ENCODE results near the gene ZC3H7A.
"Not testable (repeated sequence)": the region's sequence is repeated elsewhere in the genome, so short reads cannot be mapped to it uniquely, and the experiment has no call there.

ZC3H7A gene

DNA sequence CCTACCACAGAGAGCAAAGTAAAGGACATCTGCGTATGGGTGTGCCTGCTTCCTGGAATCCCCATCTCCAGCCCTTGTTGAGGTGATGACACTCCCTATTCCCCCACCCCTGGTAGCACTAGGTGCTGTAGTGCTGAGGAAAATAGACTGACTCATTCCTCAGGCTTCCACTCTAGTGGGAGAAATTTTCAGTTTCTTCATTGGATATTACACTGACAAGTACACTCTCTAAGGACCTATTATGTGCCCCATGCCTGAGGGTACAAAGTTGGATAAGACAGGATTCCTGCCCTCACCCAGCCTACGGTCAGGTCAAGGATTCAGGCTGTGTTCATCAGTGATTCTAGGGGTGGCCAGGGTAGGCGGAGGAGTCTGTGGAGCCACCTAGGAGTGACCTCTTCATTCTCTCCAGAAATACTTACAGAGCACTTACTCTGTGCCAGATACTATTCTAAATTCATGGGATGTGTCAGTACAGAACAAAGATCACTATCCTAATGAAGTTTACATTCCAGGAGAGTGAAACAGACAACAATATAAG lies 4.5 kb upstream of the ZC3H7A start:
- no peak for DNase-seq (ENCODE audit: low read depth, low spot score)

- DNase-seq (ENCODE audit: low read depth, low spot score), result no peak
Measured at GRCh38 chr16:11800382-11800718, 3.3 kb upstream of the ZC3H7A start.

GRCh38 chr16:11799509-11800381 lies 2.7 kb upstream of the ZC3H7A start:
- DNase-seq (ENCODE audit: low read depth, low spot score), result no peak

GRCh38 chr16:11799017-11799381 lies 1.9 kb upstream of the ZC3H7A start:
- DNase-seq (ENCODE audit: low read depth, low spot score), result no peak

- no peak for DNase-seq (ENCODE audit: low read depth, low spot score)
Measured at GRCh38 chr16:11797957-11798299, 870 bp upstream of the ZC3H7A start.

DNA sequence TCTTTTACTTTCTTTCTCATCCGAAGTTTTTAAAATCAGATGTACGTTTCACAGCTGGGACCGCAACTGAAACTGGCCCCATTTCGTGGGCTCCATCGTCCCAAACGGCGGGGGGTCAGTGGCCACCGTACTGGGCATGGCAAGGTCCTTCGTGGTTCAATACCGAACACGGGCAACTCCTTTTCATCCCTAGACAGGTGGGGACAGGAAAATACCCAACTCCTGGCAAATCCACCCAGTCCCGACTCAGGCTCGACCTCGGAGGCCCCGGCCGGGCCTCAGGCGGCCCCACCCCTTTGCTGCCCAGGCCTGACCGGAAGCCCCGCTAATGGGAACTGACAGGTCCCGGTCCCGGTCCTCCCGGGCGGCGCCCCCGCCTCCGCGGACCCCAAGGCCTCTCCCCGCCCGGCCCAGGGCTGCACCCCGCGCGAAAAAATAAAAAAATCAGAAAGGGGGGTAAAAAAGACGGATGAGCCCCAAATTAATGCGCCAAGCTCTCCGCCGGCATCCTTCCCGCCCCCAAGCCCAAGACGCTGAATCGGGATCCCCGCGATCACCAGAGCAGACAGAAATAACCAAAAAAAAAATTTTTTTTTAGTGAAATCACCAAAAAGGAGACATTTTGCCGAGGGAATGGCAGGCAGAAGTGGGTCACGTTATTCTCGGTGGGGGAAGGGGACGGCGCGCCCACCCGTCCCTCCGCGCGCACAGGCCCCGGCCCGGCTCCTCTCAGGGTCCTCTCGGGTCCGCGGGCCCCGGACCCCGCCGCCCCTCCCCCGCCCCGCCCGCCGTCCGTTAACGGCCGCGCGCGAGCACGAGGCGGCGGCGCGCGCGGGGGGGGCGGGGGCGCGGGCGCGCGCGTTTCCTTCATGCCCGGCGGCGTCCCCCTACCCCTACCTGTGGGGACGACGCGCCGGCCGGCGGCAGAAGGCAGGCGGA lies 562 bp downstream of the ZC3H7A start:
- no peak for DNase-seq (ENCODE audit: low read depth, low spot score)

DNA sequence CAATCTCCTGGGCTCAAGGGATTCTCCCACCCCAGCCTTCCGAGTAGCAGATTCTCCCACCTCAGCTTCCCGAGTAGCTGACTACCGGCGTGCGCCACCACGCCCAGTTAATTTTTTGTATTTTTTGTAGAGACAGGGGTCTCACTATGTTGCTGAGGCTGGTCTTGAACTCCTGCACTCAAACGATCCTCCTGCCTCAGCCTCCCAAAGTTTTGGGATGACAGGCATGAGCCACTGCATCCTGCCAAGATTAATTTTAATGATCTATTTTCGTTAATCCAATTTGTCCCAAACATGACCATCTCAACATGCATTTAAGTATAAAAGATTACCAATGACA lies 1.2 kb downstream of the ZC3H7A start:
- DNase-seq (ENCODE audit: low read depth, low spot score), result no peak

GRCh38 chr16:11794996-11795886 lies 1.8 kb downstream of the ZC3H7A start:
- no peak for DNase-seq (ENCODE audit: low read depth, low spot score)

DNA sequence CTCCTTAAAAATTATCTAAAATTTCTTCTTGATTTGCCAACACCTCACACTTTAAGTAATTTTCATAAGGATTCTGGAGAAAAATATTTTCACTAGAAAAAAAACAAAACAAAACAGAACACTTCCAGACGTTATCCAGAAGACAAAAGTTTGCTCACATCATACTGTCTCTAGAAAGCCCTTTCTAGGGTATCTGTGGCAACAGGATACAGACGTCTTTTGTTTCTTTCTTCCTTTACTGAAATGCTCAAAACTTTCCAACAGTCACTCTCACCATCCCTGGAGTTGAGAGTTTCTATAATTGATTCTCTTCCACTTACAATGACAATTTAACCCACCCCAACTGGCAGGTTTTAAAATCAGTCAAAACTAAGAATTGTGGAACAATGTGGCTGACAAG lies 2.6 kb downstream of the ZC3H7A start:
- no peak for DNase-seq (ENCODE audit: low read depth, low spot score)

DNA sequence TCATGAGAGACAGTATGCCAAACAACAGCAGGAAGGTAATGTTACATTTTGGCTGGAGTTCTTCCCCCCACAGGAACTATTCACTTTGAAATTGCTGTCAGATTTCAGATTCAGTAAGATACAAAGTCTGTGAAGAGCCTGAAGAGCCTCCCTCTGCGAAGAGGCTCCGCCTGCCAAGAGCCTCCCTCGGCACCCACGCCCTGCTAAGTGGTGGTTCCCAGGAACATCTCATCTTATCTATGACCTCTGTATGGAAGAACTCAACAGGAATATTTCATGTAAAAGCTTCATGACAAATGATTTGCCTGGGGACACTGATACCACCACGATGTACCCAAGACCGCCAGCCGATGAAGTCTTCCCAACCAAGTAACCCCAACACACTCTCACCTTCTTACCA lies 3.2 kb downstream of the ZC3H7A start:
- DNase-seq (ENCODE audit: low read depth, low spot score), result no peak

GRCh38 chr16:11792410-11793241 lies 4.4 kb downstream of the ZC3H7A start:
- no peak for DNase-seq (ENCODE audit: low read depth, low spot score)

DNA sequence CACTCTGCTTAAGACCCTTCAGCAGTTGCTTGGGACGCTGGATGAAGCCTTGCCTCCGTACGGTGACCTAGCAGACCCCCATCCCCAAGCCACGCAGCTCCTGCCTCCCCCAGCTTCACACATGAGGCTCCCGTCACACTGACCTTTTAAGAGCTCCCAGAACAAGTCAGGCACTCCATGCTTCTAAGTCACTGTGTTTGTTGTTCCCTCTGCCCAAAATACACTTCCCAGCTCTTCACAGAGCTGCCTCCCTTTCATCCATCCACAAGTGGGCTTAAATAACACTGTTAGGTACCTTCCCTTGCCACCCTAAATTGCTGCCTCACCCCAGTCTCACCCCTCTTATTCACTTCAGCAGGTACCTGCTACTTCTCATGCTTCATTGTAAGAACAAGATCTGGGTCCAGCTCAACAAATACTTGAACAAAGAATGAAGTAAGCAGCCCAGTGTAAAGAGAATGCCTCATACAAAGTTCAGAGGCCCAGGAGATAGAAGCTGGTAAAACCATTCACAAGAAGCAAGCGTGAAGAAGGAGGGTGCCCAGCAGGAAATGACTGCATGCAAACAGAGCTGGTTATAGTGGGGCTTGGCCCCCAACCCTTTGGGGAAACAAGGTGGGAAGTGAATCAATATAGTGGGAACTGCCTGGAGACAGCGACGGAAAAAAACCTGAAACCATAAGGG lies 5.8 kb downstream of the ZC3H7A start:
- DNase-seq (ENCODE audit: low read depth, low spot score), result no peak

DNA sequence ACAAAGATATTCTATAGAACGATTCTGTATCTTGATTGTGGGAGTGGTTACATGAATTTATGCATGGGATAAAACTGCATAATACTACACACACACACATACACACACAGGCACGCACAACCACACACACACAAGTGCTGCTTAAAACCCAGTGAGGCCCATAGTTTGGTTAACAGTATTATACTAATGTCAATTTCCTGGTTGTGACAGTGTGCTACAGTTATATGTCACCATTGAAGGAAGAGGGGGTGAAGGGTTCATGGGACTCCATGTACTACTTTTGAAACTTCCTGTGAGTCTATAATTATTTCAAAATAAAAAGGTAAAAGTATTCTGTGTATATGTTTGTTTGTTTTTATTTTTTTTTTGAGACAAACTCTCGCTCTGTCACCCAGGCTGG lies 8.1 kb downstream of the ZC3H7A start:
- no peak for DNase-seq (ENCODE audit: low read depth, low spot score)

DNA sequence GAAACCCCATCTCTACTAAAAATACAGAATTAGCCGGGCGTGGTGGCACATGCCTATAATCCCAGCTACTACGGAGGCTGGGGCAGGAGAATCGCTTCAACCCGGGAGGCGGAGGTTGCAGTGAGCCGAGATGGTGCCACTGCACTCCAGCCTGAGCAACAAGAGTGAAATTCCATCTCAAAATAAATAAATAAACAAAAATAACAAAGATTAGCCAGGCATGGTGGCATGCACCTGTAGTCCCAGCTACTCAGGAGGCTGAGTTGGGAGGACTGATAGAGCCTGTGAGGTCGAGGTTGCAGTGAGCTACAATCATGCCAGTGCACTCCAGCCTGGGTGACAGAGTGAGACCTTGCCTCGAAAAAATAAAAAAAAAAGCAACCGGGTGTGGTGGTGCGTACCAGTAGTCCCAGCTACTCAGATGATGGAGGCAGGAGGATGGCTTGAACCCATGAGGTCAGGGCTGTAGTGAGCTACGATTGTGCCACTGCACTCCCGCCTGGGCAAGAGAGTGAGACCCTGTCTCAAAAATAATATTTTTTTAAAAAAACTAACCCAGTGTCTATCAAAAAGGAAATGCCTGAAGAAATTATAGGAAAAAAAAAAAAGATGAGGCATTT lies 12.0 kb downstream of the ZC3H7A start:
- not testable (repeated sequence) for DNase-seq (ENCODE audit: low read depth, low spot score)

GRCh38 chr16:11784381-11784780 lies 12.7 kb downstream of the ZC3H7A start:
- not testable (repeated sequence) for DNase-seq (ENCODE audit: low read depth, low spot score)

DNA sequence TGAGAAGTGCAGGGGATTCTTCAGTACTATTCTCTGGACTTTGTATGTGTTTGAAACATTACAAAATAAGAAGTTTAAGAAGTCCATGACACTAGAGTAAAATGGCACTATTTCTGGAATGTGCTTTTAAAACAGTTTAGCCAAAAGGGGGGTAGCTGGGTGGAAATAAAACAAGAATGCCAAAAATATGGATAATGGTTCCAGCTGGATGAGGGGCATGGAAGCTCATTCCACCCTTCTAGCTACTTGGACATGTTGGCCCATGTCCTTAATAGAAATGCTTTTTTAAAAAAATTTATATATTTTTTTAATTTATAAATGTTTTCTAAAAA lies 13.1 kb downstream of the ZC3H7A start:
- DNase-seq (ENCODE audit: low read depth, low spot score), result no peak

DNA sequence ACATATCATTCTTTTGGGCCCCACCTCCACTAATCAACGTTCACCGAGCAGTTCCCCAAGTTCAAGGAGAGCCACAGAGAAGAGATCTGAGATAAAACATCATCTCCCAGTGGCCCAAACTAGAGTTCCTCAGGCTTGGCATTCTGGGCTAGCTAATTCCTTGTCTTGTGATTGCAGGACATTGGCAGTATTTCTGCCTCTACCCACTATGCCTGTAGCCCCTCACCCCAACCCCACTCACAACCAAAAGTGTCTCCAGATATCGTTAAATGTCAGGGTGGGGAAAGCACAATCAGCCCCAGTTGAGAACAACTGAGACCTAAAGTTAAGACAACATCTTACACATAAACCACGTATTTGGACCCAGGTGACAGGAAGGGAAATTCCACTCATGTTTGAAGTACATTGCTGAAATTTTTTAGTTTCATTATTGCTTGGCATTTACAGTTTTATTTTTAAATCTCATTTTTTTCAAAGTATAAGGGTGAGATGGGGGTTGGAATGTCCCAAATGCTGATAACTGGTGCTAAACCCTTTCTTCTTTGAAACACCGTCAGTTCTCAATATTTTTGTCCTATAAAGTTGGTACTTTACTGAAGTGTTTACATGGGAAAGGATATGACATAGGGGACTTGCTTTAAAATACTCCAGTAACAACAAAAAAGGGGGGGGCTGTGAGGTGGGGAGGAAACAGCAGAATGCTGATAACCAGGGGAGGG lies 13.6 kb downstream of the ZC3H7A start:
- DNase-seq (ENCODE audit: low read depth, low spot score), result no peak

DNA sequence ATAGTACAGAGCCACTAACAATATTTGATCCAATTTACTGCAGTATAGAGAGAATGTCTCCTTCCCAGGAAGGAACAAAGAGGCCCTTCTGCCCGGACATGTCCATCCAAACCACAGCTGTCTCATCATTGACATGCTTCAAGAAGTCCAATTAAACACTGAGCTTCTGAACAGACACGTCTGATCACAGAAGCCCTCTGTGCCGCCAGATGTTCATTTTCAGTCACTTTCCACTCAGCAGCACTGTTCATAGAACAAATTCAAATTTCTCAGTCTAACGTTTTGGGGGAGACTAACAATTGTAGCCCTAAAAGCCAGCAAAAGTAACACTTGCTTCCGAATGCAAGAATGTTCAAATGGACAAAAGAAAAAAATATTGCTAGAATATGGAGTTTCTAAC lies 15.3 kb downstream of the ZC3H7A start:
- no peak for DNase-seq (ENCODE audit: low read depth, low spot score)

- DNase-seq (ENCODE audit: low read depth, low spot score), result no peak
Measured at GRCh38 chr16:11780991-11781680, 15.9 kb downstream of the ZC3H7A start.
